ENCODE data around the gene RPTOR. TPM values are rescaled to one million over a fixed set of nuclear protein-coding genes. Genes with fewer than 3 reads are reported as not detected.

The RPTOR gene
- total RNA-seq, 6 experiments from 2014 or later, result 34.4 to 39.2 (median 35.5) TPM

- Mint-ChIP-seq H3K9me3 (no peaks in the 10 kb centered on the region), H3K27ac (no peak overlapping the region), H3K4me3 (no peak overlapping the region), H3K4me1 (ENCODE audit: low read depth) (peaks cover 9% of the 10 kb centered on the region), H3K27me3 (ENCODE audit: insufficient read depth) (peaks cover 11% of the 10 kb centered on the region), H3K36me3 (ENCODE audit: low read depth) (peaks cover 15% of the 10 kb centered on the region)
- TF ChIP-seq, protein P1, sequence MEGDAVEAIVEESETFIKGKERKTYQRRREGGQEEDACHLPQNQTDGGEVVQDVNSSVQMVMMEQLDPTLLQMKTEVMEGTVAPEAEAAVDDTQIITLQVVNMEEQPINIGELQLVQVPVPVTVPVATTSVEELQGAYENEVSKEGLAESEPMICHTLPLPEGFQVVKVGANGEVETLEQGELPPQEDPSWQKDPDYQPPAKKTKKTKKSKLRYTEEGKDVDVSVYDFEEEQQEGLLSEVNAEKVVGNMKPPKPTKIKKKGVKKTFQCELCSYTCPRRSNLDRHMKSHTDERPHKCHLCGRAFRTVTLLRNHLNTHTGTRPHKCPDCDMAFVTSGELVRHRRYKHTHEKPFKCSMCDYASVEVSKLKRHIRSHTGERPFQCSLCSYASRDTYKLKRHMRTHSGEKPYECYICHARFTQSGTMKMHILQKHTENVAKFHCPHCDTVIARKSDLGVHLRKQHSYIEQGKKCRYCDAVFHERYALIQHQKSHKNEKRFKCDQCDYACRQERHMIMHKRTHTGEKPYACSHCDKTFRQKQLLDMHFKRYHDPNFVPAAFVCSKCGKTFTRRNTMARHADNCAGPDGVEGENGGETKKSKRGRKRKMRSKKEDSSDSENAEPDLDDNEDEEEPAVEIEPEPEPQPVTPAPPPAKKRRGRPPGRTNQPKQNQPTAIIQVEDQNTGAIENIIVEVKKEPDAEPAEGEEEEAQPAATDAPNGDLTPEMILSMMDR (IDR thresholded peaks at IDR 0.05), result no peak
- no peak for DNase-seq
Measured at GRCh38 chr17:80964859-80965580, 420.4 kb downstream of the RPTOR start.

DNA sequence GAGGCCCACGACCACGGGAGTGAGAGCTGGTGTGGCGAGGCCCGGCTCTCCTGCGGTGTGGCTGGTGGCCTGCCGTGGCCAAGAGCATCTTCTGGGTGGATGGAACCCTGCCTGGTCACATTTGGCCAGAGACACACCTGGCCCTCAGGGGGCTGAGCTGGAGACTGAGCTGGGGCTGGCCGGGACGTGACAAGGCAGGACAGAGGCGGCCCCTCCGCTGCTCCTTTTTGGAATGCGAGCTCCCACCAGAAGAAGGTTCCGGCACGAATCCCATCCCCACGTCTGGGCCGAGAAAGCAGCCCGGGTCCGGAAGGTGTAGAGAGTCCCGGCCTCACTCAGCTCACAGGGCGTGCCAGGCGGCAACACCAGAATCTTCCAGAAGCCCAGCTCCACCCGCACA, 421.0 kb downstream of the RPTOR start:
- Mint-ChIP-seq H3K36me3 (ENCODE audit: low read depth) (peaks cover 15% of the 10 kb centered on the region), H3K27me3 (ENCODE audit: insufficient read depth) (peaks cover 16% of the 10 kb centered on the region), H3K4me3 (no peak overlapping the region), H3K9me3 (no peaks in the 10 kb centered on the region), H3K27ac (no peak overlapping the region), H3K4me1 (ENCODE audit: low read depth) (peaks cover 15% of the 10 kb centered on the region)
- no peak for DNase-seq
- TF ChIP-seq, protein P1 (IDR thresholded peaks at IDR 0.05), result no peak

DNA sequence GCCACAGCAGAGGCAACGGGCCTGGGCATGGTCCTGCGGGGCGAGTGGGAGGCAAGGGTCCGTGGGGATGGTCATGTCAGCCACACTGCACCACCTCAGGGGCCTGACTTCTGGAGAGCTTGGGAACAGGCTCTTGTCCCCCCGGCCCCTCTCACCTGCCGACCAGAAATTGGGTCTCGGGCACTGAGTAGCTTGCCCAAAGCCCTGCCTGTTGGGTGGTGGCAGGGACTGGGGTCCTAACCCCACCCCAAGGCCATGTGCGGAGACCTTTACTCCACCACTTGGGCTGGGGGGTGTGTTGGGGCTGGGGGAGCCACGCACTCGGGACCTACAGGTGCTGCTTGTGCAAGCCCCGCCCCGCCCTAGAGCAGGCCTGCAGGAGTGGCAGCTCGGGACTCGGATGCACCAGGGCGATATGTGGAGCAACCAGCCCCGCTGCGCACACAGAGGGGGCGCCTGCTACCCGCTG, 422.8 kb downstream of the RPTOR start:
- Mint-ChIP-seq H3K4me1 (ENCODE audit: low read depth) (peaks cover 15% of the 10 kb centered on the region), H3K27me3 (ENCODE audit: insufficient read depth) (peaks cover 23% of the 10 kb centered on the region), H3K36me3 (ENCODE audit: low read depth) (peaks cover 15% of the 10 kb centered on the region), H3K4me3 (no peak overlapping the region), H3K9me3 (no peaks in the 10 kb centered on the region), H3K27ac (no peak overlapping the region)
- TF ChIP-seq, protein P1 (IDR thresholded peaks at IDR 0.05), result no peak
- no peak for DNase-seq

DNA sequence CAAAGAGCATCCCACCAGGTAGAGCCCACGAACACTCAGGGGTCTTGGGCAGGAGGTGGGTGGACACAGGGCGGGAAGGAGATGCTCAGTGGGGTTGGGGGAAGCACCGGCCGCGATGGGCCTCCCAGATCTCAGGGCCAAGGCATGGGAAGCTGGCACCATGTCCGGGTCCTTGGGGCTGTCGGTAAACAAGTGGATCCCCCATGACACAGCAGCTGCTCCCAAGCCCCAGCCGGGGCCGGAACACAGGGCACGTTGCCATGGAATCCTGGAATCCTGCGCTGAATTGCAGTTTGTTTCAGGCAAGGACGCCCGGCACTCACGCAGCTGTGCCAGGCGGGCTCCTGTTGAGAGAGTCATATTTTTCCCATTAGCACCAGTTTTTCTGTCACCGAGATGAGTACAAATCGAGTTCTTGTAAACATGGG, 424.0 kb downstream of the RPTOR start:
- H3K4me1 Mint-ChIP-seq (ENCODE audit: low read depth), result peaks cover 15% of the 10 kb centered on the region
- H3K27me3 Mint-ChIP-seq (ENCODE audit: insufficient read depth), result peaks cover 23% of the 10 kb centered on the region
- no peak for DNase-seq
- no peak overlapping the region; the same call in 1 of the 2 replicates for H3K27ac Mint-ChIP-seq
- H3K36me3 Mint-ChIP-seq (ENCODE audit: low read depth), result peaks cover 15% of the 10 kb centered on the region
- H3K4me3 Mint-ChIP-seq, result no peak overlapping the region
- TF ChIP-seq, protein P1 (IDR thresholded peaks at IDR 0.05), result no peak
- no peaks in the 10 kb centered on the region for H3K9me3 Mint-ChIP-seq

GRCh38 chr17:80969030-80969673, 424.5 kb downstream of the RPTOR start:
- Mint-ChIP-seq H3K4me3 (no peak overlapping the region), H3K36me3 (ENCODE audit: low read depth) (peaks cover 15% of the 10 kb centered on the region), H3K27me3 (ENCODE audit: insufficient read depth) (peaks cover 26% of the 10 kb centered on the region), H3K4me1 (ENCODE audit: low read depth) (peaks cover 15% of the 10 kb centered on the region), H3K27ac (no peak overlapping the region; the same call in 1 of the 2 replicates), H3K9me3 (no peaks in the 10 kb centered on the region)
- TF ChIP-seq, protein P1 (IDR thresholded peaks at IDR 0.05), result no peak
- no peak for DNase-seq

Measured in HFFc6 (cell line).